DMS153 treated with DMSO at 0.1 percent for 48 hours (cell line): ENCODE results near the gene HHAT.
"Not testable (repeated sequence)": the region's sequence is repeated elsewhere in the genome, so short reads cannot be mapped to it uniquely, and the experiment has no call there.

Source experiments
- DNase-seq: peaks from one replicate; lab custom pipeline; 2025; ENCODE audit not compliant: unreplicated experiment; lab: John Stamatoyannopoulos, UW

HHAT gene

DNA sequence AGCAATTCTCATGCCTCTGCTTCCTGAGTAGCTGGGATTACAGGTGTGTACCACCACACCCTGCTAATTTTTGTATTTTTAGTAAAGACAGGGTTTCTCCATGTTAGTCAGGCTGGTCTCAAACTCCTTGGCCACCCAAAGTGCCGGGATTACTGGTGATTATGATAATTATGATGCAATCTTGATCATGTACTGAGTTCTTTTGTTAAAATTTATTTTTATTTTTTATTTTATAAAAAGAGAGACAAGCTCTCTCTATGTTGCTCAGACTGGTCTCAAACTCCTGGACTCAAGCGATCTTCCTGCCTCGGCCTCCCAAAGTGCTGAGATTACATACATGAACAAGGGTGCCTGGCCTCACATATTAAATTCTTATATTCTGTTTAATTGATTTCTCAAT lies 25.6 kb downstream of the HHAT start:
- not testable (repeated sequence) for DNase-seq

DNA sequence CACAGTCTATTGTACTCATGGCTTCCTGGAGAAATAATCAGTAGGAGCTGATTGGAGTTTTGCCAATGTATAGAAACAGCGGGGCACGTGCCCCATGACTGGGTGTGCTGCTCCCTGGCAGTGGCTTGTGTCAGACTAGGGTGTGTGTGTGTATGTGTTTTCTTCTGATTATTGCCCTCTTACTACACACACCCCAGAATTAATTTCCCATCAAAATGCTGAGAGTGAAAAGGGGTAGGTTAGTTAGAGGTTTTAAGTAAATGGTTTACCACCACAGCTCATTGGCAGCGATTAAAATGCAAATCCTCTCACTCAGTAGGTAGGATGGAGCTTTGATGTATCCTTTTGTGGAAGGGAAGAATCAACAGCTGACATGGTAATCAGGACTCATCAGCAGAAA lies 29.9 kb downstream of the HHAT start:
- no peak for DNase-seq

DNA sequence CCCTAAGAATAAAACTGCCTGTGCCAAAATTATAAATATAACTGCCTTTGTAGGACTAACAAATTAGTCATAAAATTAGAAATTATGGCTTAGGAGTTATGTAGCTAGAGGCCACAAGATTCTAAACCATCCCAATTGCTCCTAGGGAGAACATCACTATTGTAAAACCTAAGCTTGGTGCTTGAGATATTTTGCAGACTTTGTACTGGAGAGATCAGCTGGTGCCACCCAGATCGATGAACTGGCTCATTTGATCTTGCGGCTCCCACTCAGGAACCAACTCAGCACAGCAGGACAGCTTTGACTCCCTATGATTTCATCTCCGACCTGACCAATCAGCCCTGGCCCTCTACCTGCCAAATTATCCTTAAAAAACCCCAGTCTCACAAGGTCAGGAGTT lies 30.6 kb downstream of the HHAT start:
- DNase-seq: no peak

DNA sequence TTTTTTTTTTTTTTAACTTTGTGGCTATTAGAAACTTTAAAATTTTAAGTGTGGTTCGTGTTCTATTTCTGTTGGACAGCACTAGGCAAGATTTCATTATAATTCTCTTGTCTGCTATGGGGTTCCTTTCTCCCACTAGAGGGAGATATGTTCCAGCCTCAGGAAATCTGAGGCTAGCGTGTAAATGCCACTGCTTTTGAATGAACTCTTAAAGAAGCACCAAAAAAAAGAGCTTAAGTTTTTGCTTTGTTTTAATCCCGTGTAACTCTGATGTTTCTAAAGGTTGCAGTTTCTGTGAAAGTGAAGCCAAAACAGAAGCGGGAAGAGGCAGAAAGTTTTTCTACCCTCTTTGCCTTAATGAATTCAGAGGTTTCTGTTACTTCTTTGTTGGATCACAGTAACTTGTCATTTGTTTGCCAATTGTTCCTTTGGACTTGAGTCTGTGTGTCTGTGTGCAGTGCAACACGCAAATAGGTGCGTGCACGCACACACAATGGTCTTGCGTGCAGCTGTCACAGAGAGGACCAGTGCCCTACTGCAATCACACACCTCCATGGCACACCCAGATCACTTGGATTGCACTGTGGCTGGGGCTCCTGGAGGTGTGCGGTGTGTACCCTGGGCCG lies 32.3 kb downstream of the HHAT start:
- DNase-seq: peak; percentile 27

DNA sequence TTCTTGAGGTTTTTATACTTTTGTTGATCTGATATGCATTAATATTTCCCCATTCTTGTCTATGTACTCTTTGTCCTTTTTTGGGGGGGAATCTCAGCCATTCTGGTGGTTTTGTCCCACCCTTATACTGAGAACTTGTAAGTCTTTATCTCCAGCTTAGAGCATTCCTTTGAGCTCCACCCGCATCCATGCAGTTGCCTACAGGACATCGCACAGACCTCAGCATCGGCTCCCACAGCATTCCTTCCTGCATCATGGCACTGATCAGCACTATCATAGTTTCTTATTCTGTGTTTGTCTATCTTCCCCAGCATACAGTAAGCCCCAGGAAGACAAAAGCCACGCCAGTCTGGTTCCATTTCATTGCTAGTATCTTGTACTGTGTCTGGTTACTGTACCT lies 33.0 kb downstream of the HHAT start:
- DNase-seq: no peak

DNA sequence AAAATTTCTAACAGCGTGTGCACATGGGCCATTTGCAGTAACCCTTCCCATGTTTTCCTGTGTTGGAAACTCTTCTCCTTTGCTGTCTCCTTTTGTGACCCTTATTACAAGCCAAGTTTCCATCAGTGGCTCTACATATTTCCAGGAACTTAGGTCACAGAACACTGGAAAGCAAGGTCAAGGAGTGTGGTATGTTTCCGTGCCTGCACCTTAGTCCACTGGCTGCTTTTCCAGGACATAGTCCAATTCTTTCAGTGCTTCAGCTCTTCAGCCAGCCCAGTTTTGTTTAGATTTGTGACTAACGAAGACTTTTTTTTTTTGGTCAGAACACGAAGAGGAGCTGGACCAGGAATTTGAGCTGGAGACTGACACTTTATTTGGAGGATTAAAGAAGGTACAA lies 33.8 kb downstream of the HHAT start:
- DNase-seq: no peak

DNA sequence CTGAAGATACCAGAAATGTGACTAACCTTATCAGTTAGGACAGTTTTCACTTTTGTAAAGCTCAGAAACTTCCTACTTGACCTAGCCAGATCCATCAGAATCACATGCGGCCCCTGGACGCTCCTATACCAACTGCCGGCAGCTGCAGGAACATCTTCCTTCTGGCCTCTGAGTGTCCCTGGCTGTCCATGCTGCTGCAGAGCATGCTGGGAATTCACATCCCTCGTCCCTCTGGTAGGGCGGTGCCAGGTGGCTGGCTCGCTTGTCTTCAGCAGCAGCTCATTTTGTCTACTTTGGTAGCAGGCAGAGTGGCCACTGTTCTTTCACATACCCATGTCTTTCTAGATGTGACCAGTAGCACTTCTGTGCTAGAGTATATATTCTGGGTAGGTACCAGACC lies 34.4 kb downstream of the HHAT start:
- no peak for DNase-seq

DNA sequence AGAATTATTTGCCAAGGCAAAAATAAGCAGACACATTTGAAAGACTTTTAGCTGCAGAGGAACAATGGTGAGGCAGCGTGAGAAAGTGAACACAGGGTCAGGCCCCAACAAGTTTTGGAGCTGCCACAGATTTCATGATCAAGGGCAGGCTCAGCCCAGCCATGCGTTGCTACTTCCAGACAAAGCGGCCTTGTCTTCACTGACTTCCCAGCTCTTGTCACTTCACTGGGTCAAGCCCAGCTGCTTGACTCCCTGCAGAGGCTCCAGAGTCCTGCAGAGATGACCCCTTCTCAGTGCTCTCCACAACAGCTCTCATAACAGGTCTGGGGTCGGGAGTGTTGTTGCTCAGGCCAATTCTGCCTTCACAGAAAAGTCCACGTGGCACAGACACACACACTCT lies 35.8 kb downstream of the HHAT start:
- no peak for DNase-seq

DNA sequence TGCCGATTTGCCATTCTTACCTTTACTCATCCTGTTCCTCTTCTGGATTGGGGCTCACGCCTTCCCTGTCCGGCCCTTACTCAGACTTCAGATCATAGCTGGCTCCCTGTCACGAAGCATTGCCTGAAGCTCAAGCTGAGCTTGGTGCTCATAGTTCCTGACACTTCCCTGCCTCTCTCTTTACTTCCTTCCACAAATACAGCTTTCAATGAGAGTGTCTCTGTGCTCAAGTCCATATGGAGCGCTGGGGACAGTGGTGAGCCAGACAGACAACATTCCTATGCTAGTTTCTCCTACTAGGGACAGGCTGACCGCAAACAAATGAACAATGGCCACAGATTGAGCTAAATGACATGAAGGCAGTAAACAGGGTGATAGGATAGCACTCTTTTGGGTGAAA lies 38.1 kb downstream of the HHAT start:
- DNase-seq: no peak

DNA sequence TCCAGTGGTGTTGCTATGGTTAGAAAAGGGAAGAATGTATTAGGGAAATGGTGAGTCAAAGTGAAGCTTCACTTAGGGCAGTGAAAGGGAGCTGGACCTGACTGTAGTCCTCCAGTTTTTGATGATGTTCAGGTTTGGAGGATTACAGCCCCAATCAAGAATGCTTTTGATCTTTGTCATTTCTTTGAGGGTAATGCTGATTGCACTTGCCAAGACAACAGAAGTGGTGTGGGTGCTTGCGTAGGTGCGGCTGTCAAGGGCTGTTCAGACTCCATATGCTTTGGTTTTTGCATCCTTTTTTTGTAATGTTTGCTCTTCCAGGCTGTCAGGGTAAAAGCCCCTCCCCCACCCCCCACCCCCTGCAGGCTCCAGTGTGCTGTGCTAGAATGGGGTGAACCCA lies 38.9 kb downstream of the HHAT start:
- no peak for DNase-seq

DNA sequence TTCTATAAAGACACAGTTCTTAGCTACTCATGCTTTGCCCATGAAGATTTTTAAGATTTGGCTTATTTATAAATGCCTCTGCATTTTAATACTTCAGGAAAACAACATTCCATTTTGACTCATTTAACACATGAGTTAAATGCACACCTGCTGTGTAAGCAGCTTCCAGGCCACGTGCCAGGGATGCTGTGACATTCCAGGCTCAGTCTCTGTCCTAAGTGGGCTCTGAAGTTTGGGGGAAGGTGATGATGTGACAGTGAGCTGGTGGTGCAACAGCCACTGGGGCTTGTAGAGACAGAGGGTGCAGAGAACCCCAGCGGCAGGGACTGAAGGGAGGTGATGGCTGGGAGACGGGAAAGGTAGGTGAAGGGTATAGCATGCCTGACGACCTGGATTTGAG lies 40.7 kb downstream of the HHAT start:
- DNase-seq: no peak

DNA sequence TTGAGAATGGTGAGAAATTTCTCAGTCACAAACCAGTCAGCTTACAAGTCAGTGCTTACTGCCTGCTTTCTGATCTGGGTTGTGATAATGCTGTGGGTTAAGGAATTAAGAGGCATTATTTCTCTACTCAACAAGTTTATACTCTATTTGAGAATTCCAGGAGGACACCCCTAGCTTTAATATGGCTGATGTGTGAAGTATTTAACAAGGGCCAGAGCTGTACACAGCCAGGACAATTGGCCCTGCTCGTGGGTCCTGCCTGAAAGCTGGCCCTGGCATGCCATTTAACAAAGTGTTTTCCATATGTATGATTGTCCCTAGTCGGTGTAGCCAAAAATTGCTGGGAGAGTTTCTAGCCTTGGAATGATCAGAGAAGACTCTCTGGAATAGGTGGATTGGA lies 43.2 kb downstream of the HHAT start:
- DNase-seq: no peak

DNA sequence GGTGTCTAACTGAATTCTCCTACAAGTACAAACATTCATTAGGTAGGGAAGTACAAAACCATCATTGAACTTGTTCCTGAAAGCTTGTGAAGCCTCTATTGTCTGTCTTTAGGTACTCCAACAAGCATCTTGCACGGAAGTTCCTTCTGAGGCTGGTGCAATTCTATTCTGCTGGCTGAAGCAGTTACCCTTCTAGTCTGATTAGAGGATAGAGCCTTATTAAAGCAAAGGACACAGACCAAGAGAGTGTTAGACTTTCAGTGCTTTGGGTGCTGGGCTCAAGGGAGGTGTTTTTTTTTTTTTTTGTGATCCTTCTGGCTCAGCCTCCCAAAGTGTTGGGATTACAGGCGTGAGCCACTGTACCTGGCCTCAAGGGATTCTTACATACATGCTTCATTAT lies 43.8 kb downstream of the HHAT start:
- no peak for DNase-seq

DNA sequence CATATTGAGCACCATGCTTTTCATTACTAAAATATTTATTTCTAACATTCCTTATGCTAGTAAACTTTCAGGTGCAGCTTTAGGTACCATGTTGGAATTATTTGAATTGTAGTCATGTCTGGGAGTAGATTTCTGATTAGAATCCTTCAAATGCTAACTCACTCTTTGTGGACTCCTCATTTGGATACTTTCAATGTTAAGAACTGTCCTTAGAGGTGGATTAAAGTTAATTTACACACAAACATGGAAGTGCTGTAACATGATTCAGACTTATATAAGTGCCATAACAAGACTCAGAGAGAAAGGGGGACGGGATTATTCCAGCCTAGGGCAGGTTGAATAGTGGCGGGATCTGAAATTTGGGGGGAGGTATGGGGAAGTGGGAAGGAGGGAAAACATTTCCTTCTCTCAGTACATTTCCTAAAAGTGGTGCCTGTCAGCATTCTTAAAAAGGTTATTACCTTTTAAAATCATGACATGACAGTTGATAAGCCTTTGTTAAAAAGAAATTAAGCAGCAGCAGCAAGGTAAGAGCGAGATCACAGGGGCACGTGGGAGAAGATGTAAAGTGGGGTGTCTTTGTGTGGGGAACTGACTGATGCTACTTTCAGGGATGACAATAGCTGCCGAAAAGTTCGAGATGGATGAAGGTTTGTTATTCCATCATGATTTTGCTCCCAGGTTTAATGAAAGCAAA lies 44.4 kb downstream of the HHAT start:
- no peak for DNase-seq

DNA sequence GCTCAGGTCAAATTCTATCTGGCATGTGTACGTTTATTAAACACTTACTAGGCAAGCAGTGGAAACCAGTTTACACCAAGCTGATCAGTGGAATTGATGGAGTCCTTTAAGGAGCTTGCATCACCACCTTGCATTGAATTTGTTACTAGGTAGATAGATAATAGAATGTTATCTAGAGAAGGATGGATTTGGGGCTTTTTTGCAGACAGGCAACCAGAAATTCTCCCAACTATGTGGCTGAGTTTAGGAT lies 44.9 kb downstream of the HHAT start:
- no peak for DNase-seq

DNA sequence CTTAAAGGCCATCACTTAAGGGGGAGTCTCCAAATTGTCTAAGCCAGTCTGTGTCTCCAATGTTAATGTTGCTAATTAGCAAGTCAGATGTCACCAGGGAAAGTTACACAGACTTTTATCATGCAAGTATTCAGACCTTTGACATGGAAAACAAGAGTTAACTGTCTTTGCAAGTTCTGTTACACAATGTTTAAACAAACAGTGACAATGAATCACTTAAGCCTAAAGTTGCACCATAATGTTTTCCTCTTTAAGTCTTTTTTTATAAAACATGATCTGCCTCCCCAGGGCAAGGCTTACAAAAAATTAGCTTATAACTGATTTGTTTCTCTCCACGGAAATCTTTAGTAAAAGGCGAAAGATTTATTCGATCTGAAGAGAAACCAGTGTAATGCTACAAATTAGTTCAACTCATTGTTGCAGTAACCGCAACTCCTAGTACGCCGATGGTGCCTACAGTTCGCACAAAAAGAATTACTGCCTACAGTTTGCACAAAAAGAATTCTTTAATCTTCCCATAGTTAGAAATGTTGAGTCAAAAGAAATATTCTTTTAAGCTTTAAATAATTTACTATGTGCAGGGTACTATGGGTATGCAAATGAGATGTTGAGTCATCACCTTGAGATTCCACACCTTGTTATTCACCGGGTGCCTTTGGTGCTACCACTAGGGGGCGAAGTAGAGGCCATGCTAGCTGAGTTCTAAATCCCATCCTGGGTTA lies 45.3 kb downstream of the HHAT start:
- peak; percentile 66 for DNase-seq

DNA sequence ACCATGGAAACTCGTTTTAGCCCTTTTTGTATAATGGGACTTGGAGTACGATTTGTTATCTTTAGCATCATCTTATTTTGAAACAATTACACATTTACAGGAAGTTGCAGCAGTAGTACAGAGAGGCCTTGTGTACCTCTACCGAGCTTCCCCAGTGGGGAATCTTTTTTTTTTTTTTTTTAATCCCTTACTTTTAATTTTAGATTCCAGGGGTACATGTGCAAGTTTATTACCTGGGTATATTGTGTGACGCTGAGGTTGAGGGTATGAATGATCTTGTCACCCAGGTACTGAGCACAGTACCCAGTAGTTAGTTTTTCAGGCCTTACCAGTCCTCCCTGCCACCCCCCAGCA lies 45.9 kb downstream of the HHAT start:
- DNase-seq: no peak

DNA sequence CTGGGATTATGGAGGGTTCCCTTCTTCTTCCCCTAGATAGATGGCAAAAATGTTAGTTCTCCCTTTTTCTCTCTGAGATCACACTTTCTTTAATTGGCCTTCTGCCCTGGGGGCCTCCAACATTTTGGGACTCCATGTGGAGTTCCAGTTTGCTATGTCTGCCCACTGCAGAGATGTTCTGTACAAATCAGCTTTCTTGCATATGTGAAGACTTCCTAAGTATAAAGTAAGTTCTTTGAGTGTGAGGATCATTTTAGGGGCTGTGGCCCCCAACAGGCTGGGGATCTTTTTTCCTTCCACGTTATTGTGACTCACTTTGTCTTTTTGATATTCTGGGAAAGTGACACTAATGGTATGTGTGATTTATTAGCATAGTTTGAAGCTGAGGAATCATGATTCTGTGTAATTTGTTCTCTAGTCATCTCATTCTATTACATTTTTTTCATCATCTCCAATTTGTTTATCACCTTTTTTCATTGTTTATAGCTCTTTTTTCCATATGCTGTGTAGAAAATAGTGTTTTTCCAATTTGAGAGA lies 48.2 kb downstream of the HHAT start:
- no peak for DNase-seq

DNA sequence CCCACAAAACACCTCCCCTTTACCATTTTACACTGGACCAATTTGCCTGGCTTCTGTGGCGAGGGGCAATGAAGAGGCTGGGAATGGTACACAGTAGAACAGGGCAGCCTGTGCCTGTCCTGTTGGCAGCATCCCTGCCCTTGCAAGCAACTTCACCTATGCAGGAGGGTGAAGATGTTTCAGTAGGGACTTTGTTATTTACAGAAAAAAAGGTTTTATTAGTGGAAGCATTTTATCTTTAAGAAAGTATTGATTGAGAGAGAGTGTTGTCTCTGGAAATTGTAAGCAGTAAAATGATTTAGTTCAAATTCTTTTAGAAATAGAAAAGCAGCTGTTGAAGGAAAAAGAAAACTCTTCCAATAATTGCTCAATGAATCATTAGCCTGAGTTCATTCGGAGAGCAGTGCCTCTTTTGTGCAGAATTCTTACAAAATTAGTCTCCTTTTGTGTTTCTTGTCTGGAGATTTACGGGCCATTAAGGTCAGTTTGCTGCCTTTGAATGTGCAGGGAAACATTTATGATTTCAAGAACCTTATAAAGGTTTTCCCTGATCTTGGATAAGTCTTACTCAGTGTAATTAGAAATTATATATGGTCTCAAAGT lies 49.1 kb downstream of the HHAT start:
- DNase-seq: no peak

DNA sequence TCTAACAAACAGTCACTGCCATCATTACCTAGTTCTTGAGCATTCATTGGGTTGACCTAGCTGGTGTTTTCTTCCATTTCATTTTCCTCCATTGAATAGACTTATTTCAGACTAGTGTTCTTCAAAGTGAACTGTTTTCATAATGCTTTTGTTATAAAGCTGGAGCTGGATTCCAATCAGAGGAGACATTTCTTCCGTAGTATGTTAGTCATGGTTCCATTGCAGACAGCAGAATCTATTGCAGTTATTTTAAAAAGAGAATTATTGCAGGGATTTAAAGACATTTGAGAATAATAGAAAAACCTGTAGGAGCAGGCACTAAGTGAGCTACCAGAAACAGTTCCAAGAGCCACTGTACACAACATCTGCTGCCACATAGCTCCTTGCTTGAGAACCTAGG lies 50.0 kb downstream of the HHAT start:
- DNase-seq: no peak

DNA sequence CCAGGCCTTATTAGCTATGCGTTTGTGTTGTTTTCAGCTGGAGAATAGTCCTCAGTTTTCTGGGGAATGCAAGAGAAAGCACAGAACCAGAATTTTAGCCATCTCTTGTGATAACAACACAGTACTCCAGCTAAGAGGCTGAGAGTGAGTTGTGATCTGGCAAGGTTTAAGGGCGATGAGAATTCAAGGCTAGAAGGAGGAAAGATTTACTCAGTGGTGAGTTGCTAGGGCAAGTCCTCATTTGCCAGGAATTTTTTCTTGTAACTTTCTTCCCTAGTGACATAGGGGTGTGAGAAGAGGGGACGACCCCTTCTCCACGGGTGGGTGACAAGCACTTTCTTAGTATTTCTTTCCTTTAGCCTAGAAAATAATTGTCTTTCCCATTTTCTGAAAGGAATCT lies 53.2 kb downstream of the HHAT start:
- no peak for DNase-seq

DNA sequence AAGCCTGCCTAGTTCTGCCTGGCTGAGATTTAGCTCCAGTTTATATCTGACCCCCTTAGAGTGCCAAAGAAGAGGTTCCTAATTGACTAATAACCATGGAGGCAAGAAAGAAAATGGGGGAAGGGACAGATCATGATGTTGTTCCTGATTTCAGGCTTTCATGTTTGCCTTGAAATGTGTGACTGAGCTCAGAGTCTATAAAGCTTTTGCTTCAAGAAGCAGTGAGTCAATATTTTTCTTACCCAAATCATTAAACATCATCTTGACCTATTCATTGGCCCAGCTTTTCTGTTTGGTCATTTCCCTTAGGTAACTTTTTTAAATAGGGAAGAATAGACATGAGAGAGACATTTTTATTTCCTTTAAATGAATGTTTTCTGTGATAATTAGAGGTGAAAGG lies 55.9 kb downstream of the HHAT start:
- DNase-seq: no peak
